H9 (cell line): ENCODE measurements around the gene ACCSL. TPM values are rescaled to one million over a fixed set of nuclear protein-coding genes. Genes with fewer than 3 reads are reported as not detected.

Source experiments
- DNase-seq: peaks from one replicate; pipeline ENCODE4 v3.0.0-alpha.2; 2017
- H2AFZ ChIP-seq: one replicate; pipeline ENCODE4 v1.6.1; 2013; ENCODE audit warnings: mild to moderate bottlenecking, low read length, control low read depth, moderate library complexity
- H2AK5ac ChIP-seq: 2 replicates; pipeline ENCODE4 v1.6.1; 2013; ENCODE audit warnings: low read length, control low read depth, mixed read lengths; ENCODE audit not compliant: insufficient read length
- H2BK120ac ChIP-seq: one replicate; pipeline ENCODE4 v1.6.1; 2013; ENCODE audit warnings: low read depth, mild to moderate bottlenecking, low read length, control low read depth, inconsistent platforms; ENCODE audit not compliant: poor library complexity, severe bottlenecking
- H2BK12ac ChIP-seq: 2 replicates; pipeline ENCODE4 v1.6.1; 2013; ENCODE audit warnings: low read length, control low read depth, mixed read lengths, low read depth; ENCODE audit not compliant: insufficient read length
- H2BK15ac ChIP-seq: 2 replicates; pipeline ENCODE4 v1.6.1; 2013; ENCODE audit warnings: low read depth, low read length, control low read depth
- H2BK20ac ChIP-seq: one replicate; pipeline ENCODE4 v1.6.1; 2013; ENCODE audit warnings: low read depth, mild to moderate bottlenecking, low read length, control low read depth, inconsistent platforms; ENCODE audit not compliant: poor library complexity, severe bottlenecking
- H2BK5ac ChIP-seq: 2 replicates; pipeline ENCODE4 v1.6.1; 2013; ENCODE audit warnings: low read length, control low read depth, mixed read lengths; ENCODE audit not compliant: insufficient read length
- H3K14ac ChIP-seq: 2 replicates; pipeline ENCODE4 v1.6.1; 2013; ENCODE audit warnings: low read length, control low read depth; ENCODE audit not compliant: insufficient read depth
- H3K18ac ChIP-seq: 2 replicates; pipeline ENCODE4 v1.6.1; 2013; ENCODE audit warnings: low read depth, mild to moderate bottlenecking, mixed read lengths, low read length, control low read depth; ENCODE audit not compliant: insufficient read length
- H3K23ac ChIP-seq: 2 replicates; pipeline ENCODE4 v1.6.1; 2013; ENCODE audit warnings: low read length, control low read depth, mixed read lengths, low read depth; ENCODE audit not compliant: insufficient read length
- H3K23me2 ChIP-seq: 2 replicates; pipeline ENCODE4 v1.6.1; 2013; ENCODE audit warnings: low read depth, mild to moderate bottlenecking, mixed read lengths, low read length, control low read depth; ENCODE audit not compliant: insufficient read length, poor library complexity, severe bottlenecking
- H3K27ac ChIP-seq: 2 replicates; pipeline ENCODE4 v1.5.1; 2013; ENCODE audit warnings: low read length, control low read depth, mixed read lengths, low read depth; ENCODE audit not compliant: insufficient read length
- H3K27me3 ChIP-seq: 2 replicates; pipeline ENCODE4 v1.6.1; 2013; ENCODE audit warnings: low read length, control low read depth, inconsistent platforms; ENCODE audit not compliant: insufficient read depth
- H3K4ac ChIP-seq: 2 replicates; pipeline ENCODE4 v1.6.1; 2013; ENCODE audit warnings: low read depth, mild to moderate bottlenecking, control low read depth, inconsistent platforms, low read length, moderate library complexity
- H3K4me1 ChIP-seq: 2 replicates; pipeline ENCODE4 v1.6.1; 2013; ENCODE audit warnings: low read length, control low read depth, inconsistent platforms; ENCODE audit not compliant: insufficient read depth
- H3K4me2 ChIP-seq: 2 replicates; pipeline ENCODE4 v1.6.1; 2013; ENCODE audit warnings: low read length, control low read depth, mixed read lengths; ENCODE audit not compliant: insufficient read length, insufficient read depth
- H3K56ac ChIP-seq: 2 replicates; pipeline ENCODE4 v1.6.1; 2013; ENCODE audit warnings: low read depth, mild to moderate bottlenecking, mixed read lengths, low read length, control low read depth; ENCODE audit not compliant: insufficient read length
- H3K79me1 ChIP-seq: 2 replicates; pipeline ENCODE4 v1.6.1; 2013; ENCODE audit warnings: low read depth, mild to moderate bottlenecking, moderate library complexity, low read length, control low read depth, inconsistent platforms; ENCODE audit not compliant: insufficient read depth, poor library complexity, severe bottlenecking
- H3K79me2 ChIP-seq: 2 replicates; pipeline ENCODE4 v1.6.1; 2013; ENCODE audit warnings: low read length, control low read depth, inconsistent platforms; ENCODE audit not compliant: insufficient read depth
- H3K9ac ChIP-seq: 2 replicates; pipeline ENCODE4 v1.6.1; 2013; ENCODE audit warnings: low read length, control low read depth, mixed read lengths; ENCODE audit not compliant: insufficient read length; ENCODE audit errors: extremely low read depth
- H3K9me3 ChIP-seq: one replicate; pipeline ENCODE4 v1.6.1; 2013; ENCODE audit warnings: low read depth, low read length, inconsistent platforms; ENCODE audit not compliant: control insufficient read depth
- H3T11ph ChIP-seq: one replicate; pipeline ENCODE4 v1.6.1; 2013; ENCODE audit warnings: mild to moderate bottlenecking, low read length, control low read depth, inconsistent platforms
- H4K20me1 ChIP-seq: one replicate; pipeline ENCODE4 v1.6.1; 2013; ENCODE audit not compliant: control insufficient read depth, insufficient read length, insufficient read depth
- H4K5ac ChIP-seq: 2 replicates; pipeline ENCODE4 v1.6.1; 2013; ENCODE audit warnings: low read depth, mild to moderate bottlenecking, mixed read lengths, low read length, control low read depth; ENCODE audit not compliant: insufficient read length
- H4K8ac ChIP-seq: replicated peaks from 2 replicates; pipeline ENCODE4 v1.6.1; 2013; ENCODE audit warnings: low read length, control low read depth, mixed read lengths, low read depth; ENCODE audit not compliant: insufficient read length
- H4K91ac ChIP-seq: 2 replicates; pipeline ENCODE4 v1.6.1; 2013; ENCODE audit warnings: low read depth, mild to moderate bottlenecking, moderate library complexity, mixed read lengths, low read length, control low read depth; ENCODE audit not compliant: insufficient read length
- H3K27ac Mint-ChIP-seq, 3 experiments: 2 replicates in 2 of 3; 3 replicates in 1 of 3; pipeline ENCODE4 v1.8.0; 2020 to 2021; ENCODE audit warnings: mixed read lengths in 3 of 3, mild to moderate bottlenecking in 1 of 3, moderate library complexity in 1 of 3
- H3K27me3 Mint-ChIP-seq: 2 replicates; pipeline ENCODE4 v1.8.0; 2021; ENCODE audit warnings: low read depth, mild to moderate bottlenecking, moderate library complexity, mixed read lengths
- H3K36me3 Mint-ChIP-seq, 3 experiments: 2 replicates in 2 of 3; 3 replicates in 1 of 3; pipeline ENCODE4 v1.8.0; 2020 to 2021; ENCODE audit warnings: low read depth in 3 of 3, mixed read lengths in 3 of 3; ENCODE audit not compliant: insufficient read depth in 1 of 3
- H3K4me1 Mint-ChIP-seq, 2 experiments: 2 replicates each; pipeline ENCODE4 v1.8.0; 2020; ENCODE audit warnings: mixed read lengths in 2 of 2
- H3K4me3 Mint-ChIP-seq, 2 experiments: 2 replicates in 1 of 2; 3 replicates in 1 of 2; pipeline ENCODE4 v1.8.0; 2020 to 2021; ENCODE audit warnings: mild to moderate bottlenecking in 2 of 2, mixed read lengths in 2 of 2, moderate library complexity in 1 of 2
- H3K9me3 Mint-ChIP-seq, 2 experiments: 2 replicates in 1 of 2; 3 replicates in 1 of 2; pipeline ENCODE4 v1.8.0; 2020; ENCODE audit warnings: mild to moderate bottlenecking in 2 of 2, mixed read lengths in 2 of 2, moderate library complexity in 1 of 2
- CTCF ChIP-seq: fragments of 200-600 bp; sonication (generic); conservative IDR thresholded peaks from 3 replicates; pipeline ENCODE4 v1.8.0; 2021; ENCODE audit warnings: antibody characterized with exemption, mild to moderate bottlenecking
- total RNA-seq: library from RNA; stranded (reverse); gene quantifications from 2 replicates; pipeline ENCODE4 v1.2.1, GENCODE V29; 2021

The ACCSL gene
- total RNA-seq, 1 experiment from 2014 or later: not detected

- H3K27me3 ChIP-seq: no peaks in the 10 kb centered on the region
- peaks cover 12 to 16% of the 10 kb centered on the region in 2 experiments for H3K4me1 Mint-ChIP-seq
- no peak overlapping the region for H2BK20ac ChIP-seq
- no peak overlapping the region for H3K27ac Mint-ChIP-seq
- no peaks in the 10 kb centered on the region for H3K79me2 ChIP-seq
- H3K9me3 Mint-ChIP-seq: peaks cover 13 to 26% of the 10 kb centered on the region in 2 experiments
- H3T11ph ChIP-seq: no peak overlapping the region
- no peak overlapping the region for H3K4me3 Mint-ChIP-seq
- no peak overlapping the region for H2AFZ ChIP-seq
- no peak overlapping the region for H3K18ac ChIP-seq
- peaks cover 2% of the 10 kb centered on the region; the same call in 1 of the 2 replicates for H3K4me1 ChIP-seq
- no peak overlapping the region for H4K8ac ChIP-seq
- no peak overlapping the region for H4K91ac ChIP-seq
- DNase-seq: no peak
- H3K4ac ChIP-seq: no peak overlapping the region
- H3K9me3 ChIP-seq: no peaks in the 10 kb centered on the region
- H4K5ac ChIP-seq: no peak overlapping the region
- no peak overlapping the region for H3K9ac ChIP-seq
- TF ChIP-seq CTCF: no peak
- no peak overlapping the region for H3K56ac ChIP-seq
- no peak overlapping the region for H3K14ac ChIP-seq
- H2BK120ac ChIP-seq: no peak overlapping the region
- H3K36me3 Mint-ChIP-seq: peaks cover 0 to 17% (median 3%) of the 10 kb centered on the region in 3 experiments; a peak in 4 of 7 replicates
- H2BK12ac ChIP-seq: no peak overlapping the region
- H3K79me1 ChIP-seq: no peaks in the 10 kb centered on the region
- no peak overlapping the region for H2BK5ac ChIP-seq
- H4K20me1 ChIP-seq: no peaks in the 10 kb centered on the region
- no peak overlapping the region for H3K4me2 ChIP-seq
- no peaks in the 10 kb centered on the region for H3K23me2 ChIP-seq
- H2AK5ac ChIP-seq: no peak overlapping the region
- H3K27me3 Mint-ChIP-seq: peaks cover 19% of the 10 kb centered on the region
- H3K27ac ChIP-seq: no peak overlapping the region
- no peak overlapping the region for H2BK15ac ChIP-seq
- H3K23ac ChIP-seq: no peak overlapping the region
These were observed 22.1 kb upstream of the ACCSL start for GRCh38 chr11:44025727-44026126.
